ENCODE data around the gene BRICD5. TPM values are rescaled to one million over a fixed set of nuclear protein-coding genes. Genes with fewer than 3 reads are reported as not detected.

Gene BRICD5
- total RNA-seq, 1 donor from 2014 or later, result 2.2 TPM

DNA sequence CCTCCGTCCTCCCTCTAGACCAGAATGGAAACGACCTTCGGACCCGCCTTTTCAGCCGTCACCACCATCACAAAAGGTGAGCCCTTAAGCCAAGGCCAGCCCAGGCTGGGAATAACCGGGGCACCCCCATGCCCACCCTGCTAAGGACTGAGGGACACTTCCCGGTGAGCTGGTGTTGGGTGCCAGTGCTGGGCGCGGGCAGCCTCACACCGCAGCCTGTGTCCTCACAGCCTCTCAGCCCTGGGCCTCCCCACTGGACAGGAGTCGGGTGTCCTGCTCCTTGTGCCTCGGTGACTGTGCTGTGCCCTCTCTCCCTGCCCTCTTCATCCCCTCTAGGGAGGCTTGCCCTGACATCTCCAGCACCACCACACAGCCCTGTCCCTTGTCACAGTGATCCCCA is 44.8 kb downstream of the BRICD5 start:
- no peak for DNase-seq (ENCODE audit: low read depth in 2 of 2)

GRCh38 chr16:2163211-2163881 is 47.3 kb downstream of the BRICD5 start:
- DNase-seq (ENCODE audit: low read depth in 2 of 2), result no peak

GRCh38 chr16:2162676-2163118 is 48.0 kb downstream of the BRICD5 start:
- DNase-seq (ENCODE audit: low read depth in 2 of 2), result peak in 1 of 2 donors; percentile 52

GRCh38 chr16:2161911-2162310 is 48.8 kb downstream of the BRICD5 start:
- DNase-seq (ENCODE audit: low read depth in 2 of 2), result no peak

DNA sequence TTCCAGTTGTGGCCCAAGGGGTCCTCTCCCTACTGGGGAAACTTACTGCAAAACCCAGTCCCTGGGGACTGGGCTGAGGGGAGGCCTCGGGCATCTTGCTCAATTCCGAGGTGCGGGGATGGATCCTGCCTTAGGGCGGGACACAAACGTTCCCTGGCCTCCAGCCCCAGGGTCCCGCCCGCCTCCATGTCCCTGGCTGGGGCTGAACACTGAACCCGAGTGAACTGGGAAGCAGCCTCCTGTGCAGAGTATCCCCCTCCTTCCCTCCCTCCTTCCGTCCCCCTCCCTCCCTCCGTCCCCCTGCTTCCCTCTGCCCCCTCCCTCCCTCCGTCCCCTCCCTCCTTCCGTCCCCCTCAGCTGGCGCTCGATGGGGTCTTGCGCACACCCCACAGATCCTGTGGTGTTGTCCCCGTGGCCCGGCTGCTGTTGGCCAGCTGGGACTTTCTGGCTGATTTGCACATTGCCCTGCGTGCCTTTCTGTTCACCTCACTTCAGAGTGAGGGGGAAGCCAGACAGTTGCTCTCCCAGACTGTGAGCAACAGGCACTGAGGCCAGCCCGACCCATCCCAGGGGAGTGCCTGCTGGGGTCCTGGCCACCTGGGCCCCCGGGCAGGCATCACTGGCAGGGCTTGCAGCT is 49.6 kb downstream of the BRICD5 start:
- no peak for DNase-seq (ENCODE audit: low read depth in 2 of 2)

Other genes starting within 250 kb of the BRICD5 start
- gene RPS2, start 246.0 kb downstream of the BRICD5 start, total RNA-seq, result 2,011 and 3,024 TPM in 2 replicates
- gene RNF151, start 244.0 kb downstream of the BRICD5 start, total RNA-seq, result not detected in 2 replicates
- 20.5 and 21.2 TPM in 2 replicates for gene TBL3, start 238.8 kb downstream of the BRICD5 start, total RNA-seq
- gene NOXO1, start 229.4 kb downstream of the BRICD5 start, total RNA-seq, result under 0.01 TPM in 2 replicates
- gene GFER, start 226.7 kb downstream of the BRICD5 start, total RNA-seq, result 8.1 and 8.5 TPM in 2 replicates
- gene SYNGR3, start 220.9 kb downstream of the BRICD5 start, total RNA-seq, result 0.40 and 2.0 TPM in 2 replicates
- 8.9 and 9.7 TPM in 2 replicates for gene ZNF598, start 201.0 kb downstream of the BRICD5 start, total RNA-seq
- 0.44 and 0.60 TPM in 2 replicates for gene NPW, start 191.1 kb downstream of the BRICD5 start, total RNA-seq
- gene NHERF2, start 184.0 kb downstream of the BRICD5 start, total RNA-seq, result 42.1 and 47.6 TPM in 2 replicates
- gene NTHL1, start 163.0 kb downstream of the BRICD5 start, total RNA-seq, result 22.8 and 31.2 TPM in 2 replicates
- 23.8 and 29.0 TPM in 2 replicates for gene TSC2, start 162.9 kb downstream of the BRICD5 start, total RNA-seq
- 18.5 and 31.5 TPM in 2 replicates for gene PKD1, start 75.0 kb downstream of the BRICD5 start, total RNA-seq
- 0.20 and 0.65 TPM in 2 replicates for gene RAB26, start 62.2 kb downstream of the BRICD5 start, total RNA-seq
- gene TRAF7, start 55.1 kb downstream of the BRICD5 start, total RNA-seq, result 60.8 and 63.9 TPM in 2 replicates
- under 0.01 TPM in 2 replicates for gene CASKIN1, start 14.3 kb downstream of the BRICD5 start, total RNA-seq
- 13.5 and 13.7 TPM in 2 replicates for gene MLST8, start 5.4 kb downstream of the BRICD5 start, total RNA-seq
- 10.0 and 11.5 TPM in 2 replicates for gene PGP, start 4.0 kb upstream of the BRICD5 start, total RNA-seq
- gene E4F1, start 12.7 kb upstream of the BRICD5 start, total RNA-seq, result 16.1 and 20.8 TPM in 2 replicates
- gene DNASE1L2, start 25.6 kb upstream of the BRICD5 start, total RNA-seq, result 0.22 and 0.40 TPM in 2 replicates
- 23.5 and 29.6 TPM in 2 replicates for gene ECI1, start 40.7 kb upstream of the BRICD5 start, total RNA-seq
- gene RNPS1, start 57.3 kb upstream of the BRICD5 start, total RNA-seq, result 33.6 and 45.4 TPM in 2 replicates
- gene ABCA3, start 129.9 kb upstream of the BRICD5 start, total RNA-seq, result 20.3 and 30.2 TPM in 2 replicates
- 7.7 and 15.0 TPM in 2 replicates for gene CCNF, start 218.6 kb upstream of the BRICD5 start, total RNA-seq
- 2.6 and 3.3 TPM in 2 replicates for gene TEDC2, start 249.2 kb upstream of the BRICD5 start, total RNA-seq

Data from lung microvascular endothelial cell (primary cell).